HCT116 (cell line): Measurements from ENCODE around the gene CDA. TPM values are rescaled to one million over a fixed set of nuclear protein-coding genes. Genes with fewer than 3 reads are reported as not detected.

Experiments
- ATAC-seq: fragments of 200-7000 bp; cut with Tn5 transposase; 2 replicates; pipeline ENCODE4 v1.9.1; 2020; ENCODE audit warnings: mild to moderate bottlenecking, moderate library complexity
- BruUV-seq: library from RNA; stranded (reverse); fragments of 400-500 nt; replicated peaks from 2 replicates; lab custom pipeline; 2021; lab: Mats Ljungman, UMichigan
- CTCF ChIA-PET: fragments of 300-600 bp; sonication (Branson Sonifier 250); formaldehyde crosslinking; loops from one replicate; lab custom pipeline; 2021; ENCODE audit warnings: antibody characterized with exemption; lab: Charles Lee
- POLR2A ChIA-PET: fragments of 300-600, 350-600 bp; sonication (Branson Sonifier 250); formaldehyde crosslinking; loops from one replicate; lab custom pipeline; 2021; ENCODE audit warnings: antibody characterized with exemption; lab: Charles Lee
- RAD21 ChIA-PET, 2 experiments: fragments of 300-600 bp; sonication (Branson Sonifier 250); formaldehyde crosslinking; loops; one replicate each; lab custom pipeline; 2023; ENCODE audit warnings: low total read pairs in 2 of 2; ENCODE audit not compliant: uncharacterized antibody in 2 of 2, unreplicated experiment in 2 of 2, low non-redundant PET in 1 of 2; lab: Charles Lee
- DNase-seq: peaks from one replicate; pipeline ENCODE4 v3.0.0-alpha.2; 2010; ENCODE audit warnings: low read depth, low spot score
- H2AFZ ChIP-seq: fragments of 200-600 bp; shearing (Covaris generic), sonication (generic); 2 replicates; pipeline ENCODE4 v1.6.1; 2017; ENCODE audit warnings: low read depth, mixed run types, mixed read lengths, antibody characterized with exemption, low read length; ENCODE audit not compliant: poor library complexity, severe bottlenecking
- H3K27ac ChIP-seq: 2 replicates; pipeline ENCODE4 v1.5.1; 2012; ENCODE audit warnings: low read depth, low read length
- H3K27me3 ChIP-seq: fragments of 200-600 bp; sonication (generic); 2 replicates; pipeline ENCODE4 v1.6.1; 2016; ENCODE audit warnings: mixed run types, low read length, mixed read lengths; ENCODE audit not compliant: insufficient read depth
- H3K36me3 ChIP-seq, 2 experiments: fragments of 200-500 bp in 1 of 2; fragments of 200-600 bp in 1 of 2; sonication (Bioruptor generic) in 1 of 2; sonication (generic) in 1 of 2; 2 replicates each; pipeline versions ENCODE4 v1.5.1 to v1.6.1; 2014 to 2016; ENCODE audit warnings: low read length in 2 of 2, inconsistent platforms in 1 of 2, mixed read lengths in 1 of 2, mixed run types in 1 of 2; ENCODE audit not compliant: insufficient read depth in 2 of 2, control insufficient read depth in 1 of 2
- H3K4me1 ChIP-seq, 2 experiments: fragments of 200-600 bp in 1 of 2; sonication (generic) in 1 of 2; 2 replicates each; pipeline versions ENCODE4 v1.5.1 to v1.6.1; 2012 to 2017; ENCODE audit warnings: low read length in 2 of 2, inconsistent platforms in 1 of 2, mild to moderate bottlenecking in 1 of 2, mixed read lengths in 1 of 2, mixed run types in 1 of 2, moderate library complexity in 1 of 2; ENCODE audit not compliant: insufficient read depth in 2 of 2, control insufficient read depth in 1 of 2
- H3K4me2 ChIP-seq: fragments of 200-600 bp; sonication (generic); 2 replicates; pipeline ENCODE4 v1.6.1; 2017; ENCODE audit warnings: mixed run types, low read length, mixed read lengths
- H3K4me3 ChIP-seq, 2 experiments: fragments of 200-600 bp in 1 of 2; sonication (generic) in 1 of 2; replicated peaks in 1 of 2; 2 replicates each; pipeline ENCODE4 v1.5.1; 2011 to 2016; ENCODE audit warnings: low read length in 2 of 2, control low read depth in 1 of 2, low read depth in 1 of 2, mild to moderate bottlenecking in 1 of 2, mixed read lengths in 1 of 2, mixed run types in 1 of 2
- H3K79me2 ChIP-seq: fragments of 200-600 bp; sonication (generic); 2 replicates; pipeline ENCODE4 v1.6.1; 2017; ENCODE audit warnings: mild to moderate bottlenecking, mixed run types, low read length, moderate library complexity, mixed read lengths; ENCODE audit not compliant: insufficient read depth
- H3K9ac ChIP-seq: fragments of 200-600 bp; sonication (generic); 2 replicates; pipeline ENCODE4 v1.6.1; 2016; ENCODE audit warnings: low read length, mixed read lengths
- H3K9me2 ChIP-seq: fragments of 200-600 bp; sonication (generic), shearing (Covaris generic); 2 replicates; pipeline ENCODE4 v1.6.1; 2017; ENCODE audit warnings: mixed run types, mild to moderate bottlenecking, moderate library complexity; ENCODE audit not compliant: insufficient read depth
- H3K9me3 ChIP-seq, 2 experiments: fragments of 200-500 bp in 1 of 2; fragments of 200-600 bp in 1 of 2; sonication (Bioruptor generic) in 1 of 2; sonication (generic) in 1 of 2; 2 replicates each; pipeline ENCODE4 v1.6.1; 2014 to 2017; ENCODE audit warnings: low read length in 2 of 2, mixed read lengths in 2 of 2, inconsistent platforms in 1 of 2, low read depth in 1 of 2, mild to moderate bottlenecking in 1 of 2, mixed run types in 1 of 2, moderate library complexity in 1 of 2; ENCODE audit not compliant: control insufficient read depth in 1 of 2, insufficient read depth in 1 of 2
- H4K20me1 ChIP-seq: fragments of 200-600 bp; sonication (generic), shearing (Covaris generic); 2 replicates; pipeline ENCODE4 v1.6.1; 2017; ENCODE audit warnings: mixed run types, mild to moderate bottlenecking, moderate library complexity; ENCODE audit not compliant: insufficient read depth
- CBX3 ChIP-seq: IDR thresholded peaks from 2 replicates; pipeline ENCODE4 v1.6.1; 2012; ENCODE audit warnings: low read depth
- CEBPB ChIP-seq: IDR thresholded peaks from 2 replicates; pipeline ENCODE4 v1.6.1; 2012; ENCODE audit warnings: low read depth
- ELF1 ChIP-seq: IDR thresholded peaks from 2 replicates; pipeline ENCODE4 v1.6.1; 2012; ENCODE audit warnings: low read depth, borderline replicate concordance
- EZH2 ChIP-seq: fragments of 200-600 bp; sonication (generic); IDR thresholded peaks from 2 replicates; pipeline ENCODE4 v1.6.1; 2017; ENCODE audit warnings: antibody characterized with exemption, mixed run types
- EZH2phosphoT487 ChIP-seq: fragments of 200-600 bp; IDR thresholded peaks from 2 replicates; pipeline ENCODE4 v1.6.1; 2018; ENCODE audit warnings: antibody characterized with exemption, borderline replicate concordance
- FOSL1 ChIP-seq: IDR thresholded peaks from 2 replicates; pipeline ENCODE4 v1.6.1; 2012; ENCODE audit warnings: low read depth
- JUND ChIP-seq: IDR thresholded peaks from 2 replicates; pipeline ENCODE4 v1.6.1; 2012
- POLR2A ChIP-seq: IDR thresholded peaks from 2 replicates; pipeline ENCODE4 v1.7.0; 2011; ENCODE audit warnings: borderline replicate concordance; ENCODE audit not compliant: insufficient read depth, insufficient read length; ENCODE audit errors: extremely low read depth
- POLR2AphosphoS5 ChIP-seq: IDR thresholded peaks from 2 replicates; pipeline ENCODE4 v1.6.1; 2011; ENCODE audit warnings: mild to moderate bottlenecking, low read depth, low read length, moderate library complexity
- RAD21 ChIP-seq: IDR thresholded peaks from 2 replicates; pipeline ENCODE4 v1.6.1; 2012; ENCODE audit warnings: low read depth, mild to moderate bottlenecking
- SIN3A ChIP-seq: IDR thresholded peaks from 2 replicates; pipeline ENCODE4 v1.6.1; 2012; ENCODE audit warnings: low read depth
- SP1 ChIP-seq: IDR thresholded peaks from 2 replicates; pipeline ENCODE4 v1.6.1; 2012; ENCODE audit warnings: low read depth
- SRF ChIP-seq: IDR thresholded peaks from 2 replicates; pipeline ENCODE4 v1.6.1; 2012; ENCODE audit warnings: low read depth
- TCF7L2 ChIP-seq: IDR thresholded peaks from 2 replicates; pipeline ENCODE4 v1.7.0; 2011; ENCODE audit warnings: borderline replicate concordance, inconsistent platforms; ENCODE audit not compliant: insufficient read depth, insufficient read length; ENCODE audit errors: extremely low read depth
- YY1 ChIP-seq: IDR thresholded peaks from 2 replicates; pipeline ENCODE4 v1.6.1; 2011; ENCODE audit warnings: low read length, low read depth, moderate library complexity, mild to moderate bottlenecking; ENCODE audit not compliant: insufficient replicate concordance; ENCODE audit errors: extremely low read depth
- ZNF274 ChIP-seq: fragments of 200-500 bp; sonication (Bioruptor generic); IDR thresholded peaks from 2 replicates; pipeline ENCODE4 v1.6.1; 2014; ENCODE audit warnings: mild to moderate bottlenecking, low read depth, low read length, inconsistent platforms
- intact Hi-C: fragments of 100-400 bp; cut with micrococcal nuclease; formaldehyde crosslinking; loops from 2 replicates; pipeline ENCODE4 v1.10.0; 2022
- total RNA-seq: library from RNA; stranded (reverse); gene quantifications from one replicate; pipeline ENCODE4 v1.2.1, GENCODE V29; 2021; ENCODE audit not compliant: unreplicated experiment
- TF ChIP-seq, protein P1 (sequence below): IDR thresholded peaks from 2 replicates; pipeline ENCODE4 v1.6.1; 2012
- TF ChIP-seq, protein P2 (sequence below): IDR thresholded peaks from 2 replicates; pipeline ENCODE4 v1.6.1; 2012; ENCODE audit warnings: low read depth
- TF ChIP-seq, protein P3 (sequence below): IDR thresholded peaks from 2 replicates; pipeline ENCODE4 v1.6.1; 2012

The CDA gene
- total RNA-seq, 1 experiment from 2014 or later: 28.6 TPM

DNA sequence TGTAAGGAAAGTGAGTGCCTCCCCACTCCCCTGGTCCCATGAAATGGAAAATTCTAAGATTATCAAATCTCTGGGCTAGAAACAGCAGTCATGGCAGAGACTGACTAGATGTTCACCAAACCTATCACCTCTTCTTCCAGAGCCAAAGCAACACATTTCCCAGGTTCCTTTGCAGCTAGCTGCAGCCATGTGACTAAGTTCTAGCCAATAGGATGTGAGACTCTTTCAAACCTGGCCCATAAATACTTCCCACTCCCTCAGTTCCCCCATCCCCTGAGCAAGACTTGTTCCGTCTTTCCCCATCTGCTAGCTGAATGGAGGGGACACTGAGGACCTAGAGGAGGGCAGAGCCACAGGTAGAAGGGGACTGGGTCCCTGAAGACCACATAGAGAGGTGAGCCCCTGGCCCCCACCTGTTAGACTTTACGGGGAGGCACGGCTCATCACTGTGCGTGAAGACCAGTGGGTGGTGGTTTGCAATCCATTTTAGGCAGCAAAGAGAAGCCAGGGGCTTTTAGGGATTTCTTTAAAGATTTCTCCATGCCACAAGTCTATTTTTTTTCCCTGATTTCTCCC, 19.3 kb upstream of the CDA start:
- no peaks in the 10 kb centered on the region for H4K20me1 ChIP-seq
- no peaks in the 10 kb centered on the region for H3K9me3 ChIP-seq
- no peak overlapping the region for H3K9ac ChIP-seq
- TF ChIP-seq, protein P1, sequence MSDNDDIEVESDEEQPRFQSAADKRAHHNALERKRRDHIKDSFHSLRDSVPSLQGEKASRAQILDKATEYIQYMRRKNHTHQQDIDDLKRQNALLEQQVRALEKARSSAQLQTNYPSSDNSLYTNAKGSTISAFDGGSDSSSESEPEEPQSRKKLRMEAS: no peak
- TF ChIP-seq, protein P2, sequence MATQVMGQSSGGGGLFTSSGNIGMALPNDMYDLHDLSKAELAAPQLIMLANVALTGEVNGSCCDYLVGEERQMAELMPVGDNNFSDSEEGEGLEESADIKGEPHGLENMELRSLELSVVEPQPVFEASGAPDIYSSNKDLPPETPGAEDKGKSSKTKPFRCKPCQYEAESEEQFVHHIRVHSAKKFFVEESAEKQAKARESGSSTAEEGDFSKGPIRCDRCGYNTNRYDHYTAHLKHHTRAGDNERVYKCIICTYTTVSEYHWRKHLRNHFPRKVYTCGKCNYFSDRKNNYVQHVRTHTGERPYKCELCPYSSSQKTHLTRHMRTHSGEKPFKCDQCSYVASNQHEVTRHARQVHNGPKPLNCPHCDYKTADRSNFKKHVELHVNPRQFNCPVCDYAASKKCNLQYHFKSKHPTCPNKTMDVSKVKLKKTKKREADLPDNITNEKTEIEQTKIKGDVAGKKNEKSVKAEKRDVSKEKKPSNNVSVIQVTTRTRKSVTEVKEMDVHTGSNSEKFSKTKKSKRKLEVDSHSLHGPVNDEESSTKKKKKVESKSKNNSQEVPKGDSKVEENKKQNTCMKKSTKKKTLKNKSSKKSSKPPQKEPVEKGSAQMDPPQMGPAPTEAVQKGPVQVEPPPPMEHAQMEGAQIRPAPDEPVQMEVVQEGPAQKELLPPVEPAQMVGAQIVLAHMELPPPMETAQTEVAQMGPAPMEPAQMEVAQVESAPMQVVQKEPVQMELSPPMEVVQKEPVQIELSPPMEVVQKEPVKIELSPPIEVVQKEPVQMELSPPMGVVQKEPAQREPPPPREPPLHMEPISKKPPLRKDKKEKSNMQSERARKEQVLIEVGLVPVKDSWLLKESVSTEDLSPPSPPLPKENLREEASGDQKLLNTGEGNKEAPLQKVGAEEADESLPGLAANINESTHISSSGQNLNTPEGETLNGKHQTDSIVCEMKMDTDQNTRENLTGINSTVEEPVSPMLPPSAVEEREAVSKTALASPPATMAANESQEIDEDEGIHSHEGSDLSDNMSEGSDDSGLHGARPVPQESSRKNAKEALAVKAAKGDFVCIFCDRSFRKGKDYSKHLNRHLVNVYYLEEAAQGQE: no peak
- TF ChIP-seq SRF (no peak), POLR2AphosphoS5 (no peak), ELF1 (no peak), EZH2phosphoT487 (no peak), JUND (no peak), POLR2A (no peak), CBX3 (no peak), SP1 (no peak), SIN3A (no peak), CEBPB (no peak), YY1 (no peak), RAD21 (no peak), EZH2 (no peak), FOSL1 (no peak), TCF7L2 (no peak), ZNF274 (no peak)
- TF ChIP-seq, protein P3, sequence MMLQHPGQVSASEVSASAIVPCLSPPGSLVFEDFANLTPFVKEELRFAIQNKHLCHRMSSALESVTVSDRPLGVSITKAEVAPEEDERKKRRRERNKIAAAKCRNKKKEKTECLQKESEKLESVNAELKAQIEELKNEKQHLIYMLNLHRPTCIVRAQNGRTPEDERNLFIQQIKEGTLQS: no peak
- DNase-seq: no peak
- intact Hi-C loops: no loop called here
- ChIA-PET CTCF (no interaction called here), POLR2A (no interaction called here), RAD21 (no interaction called here)
- H3K9me2 ChIP-seq: no peaks in the 10 kb centered on the region
- H3K79me2 ChIP-seq: no peaks in the 10 kb centered on the region
- no peaks in the 10 kb centered on the region for H3K36me3 ChIP-seq
- H3K4me3 ChIP-seq: no peak overlapping the region
- no peak for ATAC-seq
- H3K4me1 ChIP-seq: no peaks in the 10 kb centered on the region
- H3K27ac ChIP-seq: no peak overlapping the region
- H2AFZ ChIP-seq: no peak overlapping the region
- no TSS peak for BruUV-seq
- 0 out of 2 replicates have a peak, but pooled peaks cover 2% of the 10 kb centered on the region for H3K27me3 ChIP-seq
- no peak overlapping the region for H3K4me2 ChIP-seq
